HepG2 (cell line): ENCODE data around the gene GPX2. TPM values are rescaled to one million over a fixed set of nuclear protein-coding genes. Genes with fewer than 3 reads are reported as not detected.
A peak's percentile ranks its signal among the peaks of the same experiment; 100 is the strongest.

Experiments
- AGO1 ChIP-seq: fragments of 200-400 bp; formaldehyde crosslinking; IDR thresholded peaks from 2 replicates; pipeline ENCODE4 v1.6.1; 2017; ENCODE audit warnings: mild to moderate bottlenecking, low read depth, low read length, moderate library complexity; ENCODE audit not compliant: poor library complexity, severe bottlenecking
- CENPT ChIP-seq: sonication (generic); formaldehyde crosslinking; IDR thresholded peaks from 2 replicates; pipeline ENCODE4 v1.8.0; 2022; ENCODE audit warnings: low read depth, mild to moderate bottlenecking, moderate library complexity, missing genetic modification reagents
- KAT8 ChIP-seq: IDR thresholded peaks from 2 replicates; pipeline ENCODE4 v1.6.1; 2016; ENCODE audit warnings: missing genetic modification reagents, missing compliant biosample characterization
- KDM2A ChIP-seq: sonication (generic); formaldehyde crosslinking; IDR thresholded peaks from 2 replicates; pipeline ENCODE4 v1.4.0; 2020; ENCODE audit warnings: low read depth, missing genetic modification reagents, borderline replicate concordance
- RARA ChIP-seq: IDR thresholded peaks from 2 replicates; pipeline ENCODE4 v1.6.1; 2016; ENCODE audit warnings: missing genetic modification reagents, missing compliant biosample characterization
- SP140L ChIP-seq: sonication (generic); formaldehyde crosslinking; IDR thresholded peaks from 2 replicates; pipeline ENCODE4 v1.4.0; 2020; ENCODE audit warnings: missing genetic modification reagents, borderline replicate concordance
- ZBTB46 ChIP-seq: sonication (generic); formaldehyde crosslinking; IDR thresholded peaks from 2 replicates; pipeline ENCODE4 v1.4.0; 2020; ENCODE audit warnings: mild to moderate bottlenecking, missing genetic modification reagents, borderline replicate concordance
- ZFP82 ChIP-seq: sonication (generic); formaldehyde crosslinking; IDR thresholded peaks from 2 replicates; pipeline ENCODE4 v1.5.1; 2020; ENCODE audit warnings: mild to moderate bottlenecking, missing genetic modification reagents, borderline replicate concordance
- ZKSCAN5 ChIP-seq: sonication (generic); formaldehyde crosslinking; IDR thresholded peaks from 2 replicates; pipeline ENCODE4 v1.5.1; 2020; ENCODE audit warnings: mild to moderate bottlenecking, missing genetic modification reagents
- ZNF33B ChIP-seq: sonication (generic); formaldehyde crosslinking; IDR thresholded peaks from 2 replicates; pipeline ENCODE4 v1.5.1; 2020; ENCODE audit warnings: mild to moderate bottlenecking, missing genetic modification reagents
- ZNF703 ChIP-seq: sonication (generic); formaldehyde crosslinking; IDR thresholded peaks from 2 replicates; pipeline ENCODE4 v1.5.1; 2020; ENCODE audit warnings: missing genetic modification reagents, mild to moderate bottlenecking, moderate library complexity, borderline replicate concordance
- ZNF83 ChIP-seq: sonication (generic); formaldehyde crosslinking; IDR thresholded peaks from 2 replicates; pipeline ENCODE4 v1.4.0; 2020; ENCODE audit warnings: missing genetic modification reagents, mild to moderate bottlenecking, borderline replicate concordance
- polyA plus RNA-seq, 8 experiments: library from polyadenylated mRNA; depleted of rRNA in 3 of 8; stranded (reverse) in 7 of 8; unstranded in 1 of 8; fragments of >200 nt; fragmentation: Illumina TruSeq in 4 of 8; extraction: Trizol in 4 of 8; gene quantifications; 2 replicates each; pipeline versions ENCODE4 v1.2.1 to v1.2.3, GENCODE V29; 2011 to 2016; ENCODE audit warnings: low read depth in 4 of 8, missing spikeins in 1 of 8, mixed read lengths in 1 of 8; ENCODE audit not compliant: insufficient read depth in 1 of 8
- total RNA-seq, 5 experiments: library from RNA; depleted of rRNA; stranded (reverse); fragments of >200 nt; fragmentation: Illumina TruSeq; extraction: Trizol; gene quantifications; 2 replicates each; pipeline ENCODE4 v1.2.3, GENCODE V29; 2016; ENCODE audit warnings: low read depth in 1 of 5
- TF ChIP-seq, protein P1 (sequence below): sonication (generic); formaldehyde crosslinking; IDR thresholded peaks from 2 replicates; pipeline ENCODE4 v1.5.0; 2020; ENCODE audit warnings: mild to moderate bottlenecking, missing genetic modification reagents, borderline replicate concordance
- TF ChIP-seq, protein P2 (sequence below): sonication (generic); formaldehyde crosslinking; IDR thresholded peaks from 2 replicates; pipeline ENCODE4 v1.4.0; 2020; ENCODE audit warnings: missing genetic modification reagents
- TF ChIP-seq, protein P3 (sequence below): sonication (generic); formaldehyde crosslinking; IDR thresholded peaks from 2 replicates; pipeline ENCODE4 v1.4.0; 2020; ENCODE audit warnings: missing genetic modification reagents

GPX2 gene
- total and polyA plus RNA-seq, 2 of the 13 experiments (the other 11 are each of a cell fraction or from before 2014, with no cell fraction given), result 526 to 674 TPM

DNA sequence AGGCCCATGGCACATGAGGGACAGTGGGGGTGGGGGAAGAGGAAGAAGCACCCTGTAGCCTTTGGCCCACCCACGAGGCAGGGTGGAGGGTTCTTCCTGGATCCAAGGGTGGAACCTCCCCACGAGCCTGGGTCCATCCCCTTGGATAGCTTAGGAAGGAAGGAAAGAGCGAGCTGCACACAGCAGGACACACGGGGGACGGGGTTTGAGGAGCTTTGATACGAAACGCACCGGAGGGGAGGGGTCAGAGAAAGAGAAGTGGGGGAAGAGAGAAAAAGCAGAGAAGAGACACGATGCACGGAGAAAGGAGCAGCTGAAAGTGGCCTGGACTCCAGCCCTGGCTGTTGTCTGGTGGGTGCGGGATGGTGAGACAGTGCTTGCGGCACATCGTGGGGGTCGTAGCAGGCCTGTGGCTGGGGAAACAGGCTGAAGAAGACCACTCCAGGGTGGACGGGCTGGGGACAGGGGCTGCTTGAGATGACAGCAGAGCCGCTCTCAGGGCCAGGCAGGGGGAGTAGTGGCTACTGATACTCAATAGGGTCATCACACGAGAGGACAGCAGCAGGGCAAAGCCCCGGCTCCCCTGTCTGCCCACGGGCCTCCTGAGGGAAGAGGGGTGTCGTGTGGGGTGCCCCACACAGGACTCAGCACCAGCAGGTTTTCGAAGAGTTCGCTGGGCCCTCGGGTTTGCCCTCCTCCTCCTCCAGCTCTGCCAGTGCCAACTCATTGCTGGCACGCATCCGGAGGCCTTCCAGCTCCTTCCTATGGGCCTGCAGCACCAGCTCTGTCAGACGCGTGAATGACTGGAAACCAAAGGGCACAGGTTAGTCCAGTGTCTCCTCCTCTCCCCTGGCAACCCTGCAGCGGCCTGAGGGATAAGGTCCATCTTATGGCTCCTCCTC is 5.4 kb upstream of the GPX2 start (continued):
- TF ChIP-seq ZKSCAN5 (CRISPR knock-in tag), result 0 out of 2 replicates have a peak, but pooled peaks have one; percentile 52
- TF ChIP-seq, protein P1, sequence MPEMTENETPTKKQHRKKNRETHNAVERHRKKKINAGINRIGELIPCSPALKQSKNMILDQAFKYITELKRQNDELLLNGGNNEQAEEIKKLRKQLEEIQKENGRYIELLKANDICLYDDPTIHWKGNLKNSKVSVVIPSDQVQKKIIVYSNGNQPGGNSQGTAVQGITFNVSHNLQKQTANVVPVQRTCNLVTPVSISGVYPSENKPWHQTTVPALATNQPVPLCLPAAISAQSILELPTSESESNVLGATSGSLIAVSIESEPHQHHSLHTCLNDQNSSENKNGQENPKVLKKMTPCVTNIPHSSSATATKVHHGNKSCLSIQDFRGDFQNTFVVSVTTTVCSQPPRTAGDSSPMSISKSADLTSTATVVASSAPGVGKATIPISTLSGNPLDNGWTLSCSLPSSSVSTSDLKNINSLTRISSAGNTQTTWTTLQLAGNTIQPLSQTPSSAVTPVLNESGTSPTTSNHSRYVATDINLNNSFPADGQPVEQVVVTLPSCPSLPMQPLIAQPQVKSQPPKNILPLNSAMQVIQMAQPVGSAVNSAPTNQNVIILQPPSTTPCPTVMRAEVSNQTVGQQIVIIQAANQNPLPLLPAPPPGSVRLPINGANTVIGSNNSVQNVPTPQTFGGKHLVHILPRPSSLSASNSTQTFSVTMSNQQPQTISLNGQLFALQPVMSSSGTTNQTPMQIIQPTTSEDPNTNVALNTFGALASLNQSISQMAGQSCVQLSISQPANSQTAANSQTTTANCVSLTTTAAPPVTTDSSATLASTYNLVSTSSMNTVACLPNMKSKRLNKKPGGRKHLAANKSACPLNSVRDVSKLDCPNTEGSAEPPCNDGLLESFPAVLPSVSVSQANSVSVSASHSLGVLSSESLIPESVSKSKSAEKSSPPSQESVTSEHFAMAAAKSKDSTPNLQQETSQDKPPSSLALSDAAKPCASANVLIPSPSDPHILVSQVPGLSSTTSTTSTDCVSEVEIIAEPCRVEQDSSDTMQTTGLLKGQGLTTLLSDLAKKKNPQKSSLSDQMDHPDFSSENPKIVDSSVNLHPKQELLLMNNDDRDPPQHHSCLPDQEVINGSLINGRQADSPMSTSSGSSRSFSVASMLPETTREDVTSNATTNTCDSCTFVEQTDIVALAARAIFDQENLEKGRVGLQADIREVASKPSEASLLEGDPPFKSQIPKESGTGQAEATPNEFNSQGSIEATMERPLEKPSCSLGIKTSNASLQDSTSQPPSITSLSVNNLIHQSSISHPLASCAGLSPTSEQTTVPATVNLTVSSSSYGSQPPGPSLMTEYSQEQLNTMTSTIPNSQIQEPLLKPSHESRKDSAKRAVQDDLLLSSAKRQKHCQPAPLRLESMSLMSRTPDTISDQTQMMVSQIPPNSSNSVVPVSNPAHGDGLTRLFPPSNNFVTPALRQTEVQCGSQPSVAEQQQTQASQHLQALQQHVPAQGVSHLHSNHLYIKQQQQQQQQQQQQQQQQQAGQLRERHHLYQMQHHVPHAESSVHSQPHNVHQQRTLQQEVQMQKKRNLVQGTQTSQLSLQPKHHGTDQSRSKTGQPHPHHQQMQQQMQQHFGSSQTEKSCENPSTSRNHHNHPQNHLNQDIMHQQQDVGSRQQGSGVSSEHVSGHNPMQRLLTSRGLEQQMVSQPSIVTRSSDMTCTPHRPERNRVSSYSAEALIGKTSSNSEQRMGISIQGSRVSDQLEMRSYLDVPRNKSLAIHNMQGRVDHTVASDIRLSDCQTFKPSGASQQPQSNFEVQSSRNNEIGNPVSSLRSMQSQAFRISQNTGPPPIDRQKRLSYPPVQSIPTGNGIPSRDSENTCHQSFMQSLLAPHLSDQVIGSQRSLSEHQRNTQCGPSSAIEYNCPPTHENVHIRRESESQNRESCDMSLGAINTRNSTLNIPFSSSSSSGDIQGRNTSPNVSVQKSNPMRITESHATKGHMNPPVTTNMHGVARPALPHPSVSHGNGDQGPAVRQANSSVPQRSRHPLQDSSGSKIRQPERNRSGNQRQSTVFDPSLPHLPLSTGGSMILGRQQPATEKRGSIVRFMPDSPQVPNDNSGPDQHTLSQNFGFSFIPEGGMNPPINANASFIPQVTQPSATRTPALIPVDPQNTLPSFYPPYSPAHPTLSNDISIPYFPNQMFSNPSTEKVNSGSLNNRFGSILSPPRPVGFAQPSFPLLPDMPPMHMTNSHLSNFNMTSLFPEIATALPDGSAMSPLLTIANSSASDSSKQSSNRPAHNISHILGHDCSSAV, result no peak
- peak; percentile 64 for TF ChIP-seq RARA
- TF ChIP-seq, protein P2, sequence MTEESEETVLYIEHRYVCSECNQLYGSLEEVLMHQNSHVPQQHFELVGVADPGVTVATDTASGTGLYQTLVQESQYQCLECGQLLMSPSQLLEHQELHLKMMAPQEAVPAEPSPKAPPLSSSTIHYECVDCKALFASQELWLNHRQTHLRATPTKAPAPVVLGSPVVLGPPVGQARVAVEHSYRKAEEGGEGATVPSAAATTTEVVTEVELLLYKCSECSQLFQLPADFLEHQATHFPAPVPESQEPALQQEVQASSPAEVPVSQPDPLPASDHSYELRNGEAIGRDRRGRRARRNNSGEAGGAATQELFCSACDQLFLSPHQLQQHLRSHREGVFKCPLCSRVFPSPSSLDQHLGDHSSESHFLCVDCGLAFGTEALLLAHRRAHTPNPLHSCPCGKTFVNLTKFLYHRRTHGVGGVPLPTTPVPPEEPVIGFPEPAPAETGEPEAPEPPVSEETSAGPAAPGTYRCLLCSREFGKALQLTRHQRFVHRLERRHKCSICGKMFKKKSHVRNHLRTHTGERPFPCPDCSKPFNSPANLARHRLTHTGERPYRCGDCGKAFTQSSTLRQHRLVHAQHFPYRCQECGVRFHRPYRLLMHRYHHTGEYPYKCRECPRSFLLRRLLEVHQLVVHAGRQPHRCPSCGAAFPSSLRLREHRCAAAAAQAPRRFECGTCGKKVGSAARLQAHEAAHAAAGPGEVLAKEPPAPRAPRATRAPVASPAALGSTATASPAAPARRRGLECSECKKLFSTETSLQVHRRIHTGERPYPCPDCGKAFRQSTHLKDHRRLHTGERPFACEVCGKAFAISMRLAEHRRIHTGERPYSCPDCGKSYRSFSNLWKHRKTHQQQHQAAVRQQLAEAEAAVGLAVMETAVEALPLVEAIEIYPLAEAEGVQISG (CRISPR knock-in tag), result peak; percentile 71
- no peak for TF ChIP-seq ZNF703 (CRISPR knock-in tag)
- TF ChIP-seq ZNF33B (CRISPR knock-in tag), result no peak
- TF ChIP-seq AGO1, result no peak
- TF ChIP-seq, protein P3, sequence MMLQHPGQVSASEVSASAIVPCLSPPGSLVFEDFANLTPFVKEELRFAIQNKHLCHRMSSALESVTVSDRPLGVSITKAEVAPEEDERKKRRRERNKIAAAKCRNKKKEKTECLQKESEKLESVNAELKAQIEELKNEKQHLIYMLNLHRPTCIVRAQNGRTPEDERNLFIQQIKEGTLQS (CRISPR knock-in tag), result no peak
- TF ChIP-seq ZFP82, result no peak
- TF ChIP-seq ZNF83 (CRISPR knock-in tag), result no peak
- no peak for TF ChIP-seq ZBTB46
- TF ChIP-seq KDM2A (CRISPR knock-in tag), result 0 out of 2 replicates have a peak, but pooled peaks have one; percentile 22
- TF ChIP-seq SP140L (CRISPR knock-in tag), result no peak
- no peak for TF ChIP-seq CENPT (CRISPR knock-in tag)
- no peak for TF ChIP-seq KAT8
